Measurements from ENCODE around the gene RPS27.

The RPS27 gene

GRCh38 chr1:153984123-153984894 lies 6.3 kb upstream of the RPS27 start:
- TF ChIP-seq, protein P1, sequence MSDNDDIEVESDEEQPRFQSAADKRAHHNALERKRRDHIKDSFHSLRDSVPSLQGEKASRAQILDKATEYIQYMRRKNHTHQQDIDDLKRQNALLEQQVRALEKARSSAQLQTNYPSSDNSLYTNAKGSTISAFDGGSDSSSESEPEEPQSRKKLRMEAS (IDR thresholded peaks at IDR 0.05) = no peak
- TF ChIP-seq RAD21 (IDR thresholded peaks at IDR 0.05; ENCODE audit: low read depth) = no peak
- TF ChIP-seq CREB1 (IDR thresholded peaks at IDR 0.05; ENCODE audit: low read depth) = no peak
- no peak for TF ChIP-seq REST (IDR thresholded peaks at IDR 0.05; ENCODE audit: low read depth)
- TF ChIP-seq EP300 (IDR thresholded peaks at IDR 0.05; ENCODE audit: borderline replicate concordance) = no peak
- TF ChIP-seq TAF1 (IDR thresholded peaks at IDR 0.05; ENCODE audit: low read depth) = no peak
- no peak for TF ChIP-seq EGR1 (IDR thresholded peaks at IDR 0.05)
- no peak for TF ChIP-seq ZBTB7A (IDR thresholded peaks at IDR 0.05; ENCODE audit: low read depth)
- TF ChIP-seq CEBPB (IDR thresholded peaks at IDR 0.05) = no peak
- TF ChIP-seq FOXM1 (IDR thresholded peaks at IDR 0.05; ENCODE audit: borderline replicate concordance, low read depth) = no peak

GRCh38 chr1:153985341-153985912 lies 5.1 kb upstream of the RPS27 start:
- no peak for TF ChIP-seq CREB1 (IDR thresholded peaks at IDR 0.05; ENCODE audit: low read depth)

DNA sequence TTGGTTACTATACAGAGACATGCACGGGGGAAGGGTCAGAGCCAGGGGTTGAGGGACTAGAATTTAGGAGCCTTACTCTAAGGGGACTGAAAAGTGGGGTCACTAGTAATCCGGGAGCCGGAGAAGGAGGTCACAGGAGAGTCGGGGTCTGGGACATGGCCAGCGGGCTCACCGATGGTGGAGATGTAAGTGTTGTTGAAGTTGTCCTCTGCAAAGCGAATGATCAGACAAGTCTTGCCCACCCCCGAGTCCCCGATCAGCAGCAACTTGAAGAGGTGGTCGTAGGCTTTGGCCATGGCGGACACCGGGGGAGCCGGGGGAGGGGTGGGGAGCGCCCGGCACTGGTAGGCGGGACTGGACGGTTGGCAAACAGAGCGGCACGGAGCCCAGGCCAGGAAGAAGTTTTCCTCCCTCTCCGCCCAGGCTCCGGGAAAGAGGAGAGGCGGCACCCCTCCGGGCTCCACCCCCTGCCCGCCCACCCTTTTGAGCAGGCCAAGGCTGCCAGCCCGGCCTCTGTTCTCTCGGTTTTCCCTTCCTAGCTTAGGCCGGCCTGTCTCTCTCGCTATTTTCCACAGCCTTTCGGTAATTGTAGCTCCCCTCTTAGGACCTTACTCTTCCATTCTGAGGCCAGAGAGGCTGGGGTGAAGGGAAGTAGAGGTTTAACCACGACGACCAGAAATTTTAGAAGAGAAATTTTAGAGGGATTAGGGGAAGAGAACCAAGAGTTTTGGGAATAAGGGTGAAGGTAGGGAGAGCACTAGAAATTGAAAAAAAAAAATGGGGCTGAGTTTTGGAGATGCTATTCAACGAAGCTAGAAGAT lies 4.4 kb upstream of the RPS27 start, which contains the start of gene RAB13:
Gene RAB13 (minus strand): TSS at position 399 of the 821 bp plus-strand sequence. CDS start 103 bp downstream, at position 296.
- TF ChIP-seq RAD21 (IDR thresholded peaks at IDR 0.05; ENCODE audit: low read depth) = no peak
- TF ChIP-seq, protein P1 (IDR thresholded peaks at IDR 0.05) = no peak
- TF ChIP-seq CEBPB (IDR thresholded peaks at IDR 0.05) = no peak
- TF ChIP-seq TCF12 (IDR thresholded peaks at IDR 0.05; ENCODE audit: low read depth) = no peak
- TF ChIP-seq TEAD4 (IDR thresholded peaks at IDR 0.05) = no peak
- no peak for TF ChIP-seq EP300 (IDR thresholded peaks at IDR 0.05; ENCODE audit: borderline replicate concordance)
- TF ChIP-seq TAF1 (IDR thresholded peaks at IDR 0.05; ENCODE audit: low read depth) = no peak
- no peak for TF ChIP-seq CREB1 (IDR thresholded peaks at IDR 0.05; ENCODE audit: low read depth)
- no peak for TF ChIP-seq NFIC (IDR thresholded peaks at IDR 0.05)
- no peak for TF ChIP-seq USF1 (IDR thresholded peaks at IDR 0.05)
- TF ChIP-seq EGR1 (IDR thresholded peaks at IDR 0.05) = no peak
- TF ChIP-seq REST (IDR thresholded peaks at IDR 0.05; ENCODE audit: low read depth) = no peak
- no peak for TF ChIP-seq FOXM1 (IDR thresholded peaks at IDR 0.05; ENCODE audit: borderline replicate concordance, low read depth)
- TF ChIP-seq YY1 (IDR thresholded peaks at IDR 0.05; ENCODE audit: low read depth) = no peak; the same call in 1 of the 2 replicates
- no peak for TF ChIP-seq ZBTB7A (IDR thresholded peaks at IDR 0.05; ENCODE audit: low read depth)

- TF ChIP-seq RAD21 (IDR thresholded peaks at IDR 0.05; ENCODE audit: low read depth) (no peak), TAF1 (IDR thresholded peaks at IDR 0.05; ENCODE audit: low read depth) (no peak), ZBTB7A (IDR thresholded peaks at IDR 0.05; ENCODE audit: low read depth) (no peak), CREB1 (IDR thresholded peaks at IDR 0.05; ENCODE audit: low read depth) (no peak), YY1 (IDR thresholded peaks at IDR 0.05; ENCODE audit: low read depth) (no peak), REST (IDR thresholded peaks at IDR 0.05; ENCODE audit: low read depth) (no peak), TCF12 (IDR thresholded peaks at IDR 0.05; ENCODE audit: low read depth) (no peak)
- TF ChIP-seq, protein P1 (IDR thresholded peaks at IDR 0.05) = no peak
These were observed 2.9 kb upstream of the RPS27 start for GRCh38 chr1:153987621-153988020.

Measured in Ishikawa (cell line).